ENCODE results near the gene CSNK1G1.

Gene CSNK1G1

DNA sequence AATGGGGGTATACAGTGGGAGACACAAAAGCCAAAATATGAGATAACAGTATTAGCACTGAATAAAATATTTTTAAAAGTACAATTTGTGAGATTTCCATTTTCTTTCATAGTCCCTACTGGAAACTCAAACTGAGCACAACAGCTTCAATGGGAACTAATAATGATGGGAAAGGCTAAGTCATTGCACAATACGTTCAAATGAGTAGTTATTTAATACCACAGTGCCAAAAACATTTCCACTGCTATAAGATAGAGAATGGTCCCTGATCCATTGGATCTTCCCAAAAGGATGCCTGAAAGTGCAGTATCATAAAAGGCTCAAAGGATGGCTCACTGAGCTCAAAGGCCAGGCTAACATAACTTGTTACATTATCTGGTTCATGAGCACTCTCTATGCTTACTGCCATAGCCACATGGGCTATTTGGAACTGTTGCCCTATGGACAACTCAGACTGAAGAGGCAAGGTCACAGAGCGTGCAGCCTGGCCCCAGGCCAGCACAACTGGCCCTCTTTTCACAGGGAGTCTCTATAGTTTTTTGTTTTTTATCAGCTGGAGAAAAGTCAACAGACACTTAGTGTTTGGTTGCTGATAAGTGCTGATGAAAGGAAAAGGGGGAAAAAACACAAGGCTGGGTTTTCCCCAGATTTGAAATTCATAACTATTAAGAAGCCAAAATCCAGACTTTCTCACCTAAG, 139.1 kb downstream of the CSNK1G1 start:
- DNase-seq (ENCODE audit: extremely low read depth, insufficient read length) = no peak
- H3K27me3 ChIP-seq (replicated peaks; ENCODE audit: control insufficient read depth, insufficient read depth, low read length) = no peaks in the 10 kb centered on the region
- no peak overlapping the region for H3K4me3 ChIP-seq (replicated peaks; ENCODE audit: low read depth, low read length)
- TF ChIP-seq, protein P1, sequence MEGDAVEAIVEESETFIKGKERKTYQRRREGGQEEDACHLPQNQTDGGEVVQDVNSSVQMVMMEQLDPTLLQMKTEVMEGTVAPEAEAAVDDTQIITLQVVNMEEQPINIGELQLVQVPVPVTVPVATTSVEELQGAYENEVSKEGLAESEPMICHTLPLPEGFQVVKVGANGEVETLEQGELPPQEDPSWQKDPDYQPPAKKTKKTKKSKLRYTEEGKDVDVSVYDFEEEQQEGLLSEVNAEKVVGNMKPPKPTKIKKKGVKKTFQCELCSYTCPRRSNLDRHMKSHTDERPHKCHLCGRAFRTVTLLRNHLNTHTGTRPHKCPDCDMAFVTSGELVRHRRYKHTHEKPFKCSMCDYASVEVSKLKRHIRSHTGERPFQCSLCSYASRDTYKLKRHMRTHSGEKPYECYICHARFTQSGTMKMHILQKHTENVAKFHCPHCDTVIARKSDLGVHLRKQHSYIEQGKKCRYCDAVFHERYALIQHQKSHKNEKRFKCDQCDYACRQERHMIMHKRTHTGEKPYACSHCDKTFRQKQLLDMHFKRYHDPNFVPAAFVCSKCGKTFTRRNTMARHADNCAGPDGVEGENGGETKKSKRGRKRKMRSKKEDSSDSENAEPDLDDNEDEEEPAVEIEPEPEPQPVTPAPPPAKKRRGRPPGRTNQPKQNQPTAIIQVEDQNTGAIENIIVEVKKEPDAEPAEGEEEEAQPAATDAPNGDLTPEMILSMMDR (IDR thresholded peaks at IDR 0.05; ENCODE audit: insufficient read depth, low read length, poor library complexity, severe bottlenecking) = no peak
- no peaks in the 10 kb centered on the region; the same call in 1 of the 2 replicates for H3K36me3 ChIP-seq (ENCODE audit: control insufficient read depth, insufficient read depth, low read length)

GRCh38 chr15:64216196-64216595, 139.8 kb downstream of the CSNK1G1 start:
- Histone ChIP-seq H3K4me3 (replicated peaks; ENCODE audit: low read depth, low read length) (no peak overlapping the region), H3K27me3 (replicated peaks; ENCODE audit: control insufficient read depth, insufficient read depth, low read length) (no peaks in the 10 kb centered on the region), H3K36me3 (ENCODE audit: control insufficient read depth, insufficient read depth, low read length) (no peaks in the 10 kb centered on the region; the same call in 1 of the 2 replicates)
- DNase-seq (ENCODE audit: extremely low read depth, insufficient read length) = no peak
- TF ChIP-seq, protein P1 (IDR thresholded peaks at IDR 0.05; ENCODE audit: insufficient read depth, low read length, poor library complexity, severe bottlenecking) = no peak

DNA sequence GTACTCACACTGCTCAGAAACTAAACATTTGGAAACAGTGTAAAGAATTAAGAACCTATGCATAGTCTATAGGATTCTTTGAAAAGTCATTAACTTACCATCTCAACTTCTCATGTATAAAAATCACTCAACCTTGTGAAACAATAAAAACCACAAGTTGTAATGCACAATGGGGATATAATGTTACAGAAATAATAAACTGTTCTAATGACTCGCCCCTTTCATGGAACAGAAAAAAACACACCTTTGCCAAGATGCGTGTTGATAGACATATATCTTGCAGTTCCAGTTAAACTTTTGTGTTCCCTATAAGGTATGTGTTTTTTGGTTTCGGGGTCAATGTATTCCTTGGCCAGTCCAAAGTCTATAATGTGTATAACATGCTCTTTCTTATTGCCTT, 142.3 kb downstream of the CSNK1G1 start:
- DNase-seq (ENCODE audit: extremely low read depth, insufficient read length) = no peak
- Histone ChIP-seq H3K4me3 (replicated peaks; ENCODE audit: low read depth, low read length) (no peak overlapping the region), H3K36me3 (ENCODE audit: control insufficient read depth, insufficient read depth, low read length) (no peaks in the 10 kb centered on the region; the same call in 1 of the 2 replicates), H3K27me3 (replicated peaks; ENCODE audit: control insufficient read depth, insufficient read depth, low read length) (no peaks in the 10 kb centered on the region)
- TF ChIP-seq, protein P1 (IDR thresholded peaks at IDR 0.05; ENCODE audit: insufficient read depth, low read length, poor library complexity, severe bottlenecking) = no peak

GRCh38 chr15:64211696-64212095, 144.3 kb downstream of the CSNK1G1 start:
- Histone ChIP-seq H3K4me3 (replicated peaks; ENCODE audit: low read depth, low read length) (no peak overlapping the region), H3K27me3 (replicated peaks; ENCODE audit: control insufficient read depth, insufficient read depth, low read length) (no peaks in the 10 kb centered on the region), H3K36me3 (ENCODE audit: control insufficient read depth, insufficient read depth, low read length) (no peaks in the 10 kb centered on the region; the same call in 1 of the 2 replicates)
- no peak for DNase-seq (ENCODE audit: extremely low read depth, insufficient read length)
- TF ChIP-seq, protein P1 (IDR thresholded peaks at IDR 0.05; ENCODE audit: insufficient read depth, low read length, poor library complexity, severe bottlenecking) = no peak

DNA sequence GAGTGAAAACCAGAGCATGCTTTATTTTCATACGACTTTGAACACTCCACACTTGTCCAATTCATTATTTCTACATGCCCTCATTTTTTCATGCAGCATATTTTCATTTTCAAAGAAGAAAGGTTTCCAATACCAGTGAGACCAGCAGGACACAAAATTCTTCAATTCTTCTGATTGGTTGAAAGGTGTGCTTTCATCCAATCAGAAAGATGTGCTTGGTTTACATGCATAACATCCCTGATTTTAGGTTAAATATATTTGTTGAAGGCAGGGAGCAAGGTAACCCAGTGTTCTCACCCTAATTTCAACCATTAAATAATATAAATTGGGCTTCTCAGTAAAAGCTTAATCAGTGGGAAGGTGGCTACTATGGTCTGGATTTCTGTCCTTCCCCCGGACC, 145.6 kb downstream of the CSNK1G1 start:
- Histone ChIP-seq H3K4me3 (replicated peaks; ENCODE audit: low read depth, low read length) (no peak overlapping the region), H3K36me3 (ENCODE audit: control insufficient read depth, insufficient read depth, low read length) (no peaks in the 10 kb centered on the region; the same call in 1 of the 2 replicates), H3K27me3 (replicated peaks; ENCODE audit: control insufficient read depth, insufficient read depth, low read length) (no peaks in the 10 kb centered on the region)
- TF ChIP-seq, protein P1 (IDR thresholded peaks at IDR 0.05; ENCODE audit: insufficient read depth, low read length, poor library complexity, severe bottlenecking) = no peak
- no peak for DNase-seq (ENCODE audit: extremely low read depth, insufficient read length)

Measured in GM06990 (cell line).